ENCODE results near the gene ERGIC2. TPM values are rescaled to one million over a fixed set of nuclear protein-coding genes. Genes with fewer than 3 reads are reported as not detected.

The ERGIC2 gene
- total RNA-seq, 2 donors from 2014 or later = 27.9 to 56.8 TPM

DNA sequence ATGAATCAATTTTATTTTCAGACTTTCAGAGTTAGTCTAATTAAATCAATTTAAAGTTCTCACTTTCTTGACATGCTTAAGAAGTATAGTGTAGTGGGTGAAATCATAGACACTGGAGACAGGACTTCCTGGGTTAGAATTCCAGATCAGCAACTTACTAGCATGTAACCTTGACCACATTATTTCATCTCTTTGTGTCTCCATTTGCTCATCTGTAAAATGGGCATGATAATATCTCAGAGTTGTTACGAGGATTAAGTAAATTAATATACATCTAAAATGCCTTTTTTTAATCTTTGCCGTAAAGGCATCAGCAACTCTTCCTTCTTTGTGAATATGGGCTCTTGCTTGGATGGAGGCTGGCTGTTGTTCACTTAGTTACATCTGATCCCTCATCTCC lies 1.3 kb upstream of the ERGIC2 start:
- Histone ChIP-seq H3K9me3 (no peaks in the 10 kb centered on the region), H3K27me3 (replicated peaks; ENCODE audit: insufficient read depth) (no peaks in the 10 kb centered on the region), H3K4me1 (replicated peaks) (no peaks in the 10 kb centered on the region), H3K36me3 (no peaks in the 10 kb centered on the region), H3K27ac (peak overlapping the region; percentile 89 to 97), H3K4me3 (no peak overlapping the region)
- intact Hi-C loops (cut with DNase I) = no loop called here
- no peak for DNase-seq (ENCODE audit: low spot score)
- 92% methylated on average over 2 of the region's 2 CpGs for WGBS
- no peak for TF ChIP-seq POLR2A (IDR thresholded peaks at IDR 0.05)

GRCh38 chr12:29376118-29376517 lies 4.9 kb downstream of the ERGIC2 start:
- no peaks in the 10 kb centered on the region for H3K4me1 ChIP-seq (replicated peaks)
- H3K4me3 ChIP-seq = no peak overlapping the region
- H3K27ac ChIP-seq = no peak overlapping the region
- H3K27me3 ChIP-seq (replicated peaks; ENCODE audit: insufficient read depth) = no peaks in the 10 kb centered on the region
- H3K9me3 ChIP-seq = no peaks in the 10 kb centered on the region
- DNase-seq (ENCODE audit: low spot score) = no peak
- no peaks in the 10 kb centered on the region for H3K36me3 ChIP-seq
- intact Hi-C loops (cut with DNase I) = no loop called here
- 99% methylated on average over 2 of the region's 2 CpGs for WGBS
- TF ChIP-seq POLR2A (IDR thresholded peaks at IDR 0.05) = no peak
- TF ChIP-seq POLR2AphosphoS5 (IDR thresholded peaks at IDR 0.05) = no peak
- TF ChIP-seq, protein P1, sequence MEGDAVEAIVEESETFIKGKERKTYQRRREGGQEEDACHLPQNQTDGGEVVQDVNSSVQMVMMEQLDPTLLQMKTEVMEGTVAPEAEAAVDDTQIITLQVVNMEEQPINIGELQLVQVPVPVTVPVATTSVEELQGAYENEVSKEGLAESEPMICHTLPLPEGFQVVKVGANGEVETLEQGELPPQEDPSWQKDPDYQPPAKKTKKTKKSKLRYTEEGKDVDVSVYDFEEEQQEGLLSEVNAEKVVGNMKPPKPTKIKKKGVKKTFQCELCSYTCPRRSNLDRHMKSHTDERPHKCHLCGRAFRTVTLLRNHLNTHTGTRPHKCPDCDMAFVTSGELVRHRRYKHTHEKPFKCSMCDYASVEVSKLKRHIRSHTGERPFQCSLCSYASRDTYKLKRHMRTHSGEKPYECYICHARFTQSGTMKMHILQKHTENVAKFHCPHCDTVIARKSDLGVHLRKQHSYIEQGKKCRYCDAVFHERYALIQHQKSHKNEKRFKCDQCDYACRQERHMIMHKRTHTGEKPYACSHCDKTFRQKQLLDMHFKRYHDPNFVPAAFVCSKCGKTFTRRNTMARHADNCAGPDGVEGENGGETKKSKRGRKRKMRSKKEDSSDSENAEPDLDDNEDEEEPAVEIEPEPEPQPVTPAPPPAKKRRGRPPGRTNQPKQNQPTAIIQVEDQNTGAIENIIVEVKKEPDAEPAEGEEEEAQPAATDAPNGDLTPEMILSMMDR (IDR thresholded peaks at IDR 0.05) = no peak

DNA sequence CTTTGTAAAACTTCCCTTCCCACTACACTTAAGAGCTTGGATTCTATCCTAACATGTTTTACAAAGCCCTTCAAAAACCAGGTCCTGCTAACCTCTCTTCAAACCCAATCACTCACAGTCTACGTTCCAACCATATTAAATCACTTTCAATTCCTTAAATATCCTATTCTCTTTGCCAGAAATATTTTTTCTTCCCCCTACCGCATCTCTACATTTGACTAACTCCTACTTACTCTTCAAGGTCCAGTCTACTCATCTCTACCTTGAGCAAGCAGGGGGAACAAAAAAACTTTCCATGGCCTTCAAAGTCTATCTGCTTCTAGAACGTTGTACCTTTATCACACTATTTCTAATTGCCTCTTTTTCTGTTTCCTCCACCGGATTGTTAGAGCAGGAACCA lies 6.1 kb downstream of the ERGIC2 start:
- DNase-seq (ENCODE audit: low spot score) = no peak
- WGBS = 87% methylated on average over 4 of the region's 4 CpGs
- Histone ChIP-seq H3K9me3 (no peaks in the 10 kb centered on the region), H3K27ac (no peak overlapping the region), H3K36me3 (no peaks in the 10 kb centered on the region), H3K4me1 (replicated peaks) (no peaks in the 10 kb centered on the region), H3K4me3 (no peak overlapping the region), H3K27me3 (replicated peaks; ENCODE audit: insufficient read depth) (no peaks in the 10 kb centered on the region)
- intact Hi-C loops (cut with DNase I) = no loop called here
- TF ChIP-seq, protein P1 (IDR thresholded peaks at IDR 0.05) = no peak
- TF ChIP-seq POLR2AphosphoS5 (IDR thresholded peaks at IDR 0.05) (no peak), POLR2A (IDR thresholded peaks at IDR 0.05) (no peak)

GRCh38 chr12:29374012-29374411 lies 7.0 kb downstream of the ERGIC2 start:
- Histone ChIP-seq H3K36me3 (no peaks in the 10 kb centered on the region), H3K27me3 (replicated peaks; ENCODE audit: insufficient read depth) (no peaks in the 10 kb centered on the region), H3K27ac (no peak overlapping the region), H3K4me1 (replicated peaks) (no peaks in the 10 kb centered on the region), H3K4me3 (no peak overlapping the region), H3K9me3 (no peaks in the 10 kb centered on the region)
- 95% methylated on average over 2 of the region's 2 CpGs for WGBS
- TF ChIP-seq, protein P1 (IDR thresholded peaks at IDR 0.05) = no peak
- TF ChIP-seq POLR2AphosphoS5 (IDR thresholded peaks at IDR 0.05) = no peak
- TF ChIP-seq POLR2A (IDR thresholded peaks at IDR 0.05) = no peak
- intact Hi-C loops (cut with DNase I) = no loop called here
- no peak for DNase-seq (ENCODE audit: low spot score)

DNA sequence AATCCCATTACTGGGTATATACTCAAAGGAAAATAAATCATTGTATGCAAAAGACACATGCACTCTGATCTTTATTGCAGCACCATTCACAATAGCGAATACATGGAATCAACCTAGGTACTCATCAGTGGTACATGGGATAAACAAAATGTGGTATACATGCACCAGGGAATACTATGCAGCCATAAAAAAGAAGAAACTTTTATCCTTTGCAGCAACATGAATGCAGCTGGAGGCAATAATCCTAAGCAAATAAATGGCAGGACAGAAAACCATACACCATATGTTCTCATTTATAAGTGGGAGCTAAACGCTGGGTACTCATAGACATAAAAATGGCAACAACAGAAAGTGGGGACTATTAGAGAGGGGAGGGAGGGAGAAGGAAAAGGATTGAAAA lies 15.9 kb downstream of the ERGIC2 start:
- WGBS = 94% methylated on average over 2 of the region's 2 CpGs
- Histone ChIP-seq H3K27me3 (replicated peaks; ENCODE audit: insufficient read depth) (no peaks in the 10 kb centered on the region), H3K36me3 (no peaks in the 10 kb centered on the region), H3K9me3 (no peaks in the 10 kb centered on the region), H3K4me3 (no peak overlapping the region), H3K27ac (no peak overlapping the region), H3K4me1 (replicated peaks) (no peaks in the 10 kb centered on the region)
- intact Hi-C loops (cut with DNase I) = no loop called here
- DNase-seq (ENCODE audit: low spot score) = no peak
- TF ChIP-seq POLR2A (IDR thresholded peaks at IDR 0.05) (no peak), POLR2AphosphoS5 (IDR thresholded peaks at IDR 0.05) (no peak)
- TF ChIP-seq, protein P1 (IDR thresholded peaks at IDR 0.05) = no peak
